IPS DF 4.7 (cell line): ENCODE measurements around the gene PHACTR3.

Experiments
- DNase-seq: peaks from one replicate; pipeline ENCODE4 v3.0.0-alpha.2; 2013; ENCODE audit warnings: low spot score; ENCODE audit errors: extremely low read depth

The PHACTR3 gene

GRCh38 chr20:59812286-59813125 is 208.2 kb downstream of the PHACTR3 start:
- DNase-seq = no peak

- DNase-seq = no peak
Observed at GRCh38 chr20:59813126-59813947, 209.0 kb downstream of the PHACTR3 start.

GRCh38 chr20:59813948-59814839 is 209.9 kb downstream of the PHACTR3 start:
- DNase-seq = no peak

GRCh38 chr20:59814840-59815340 is 210.6 kb downstream of the PHACTR3 start:
- no peak for DNase-seq

- no peak for DNase-seq
Observed at GRCh38 chr20:59816146-59816738, 211.9 kb downstream of the PHACTR3 start.

- no peak for DNase-seq
Observed at GRCh38 chr20:59817406-59817805, 213.1 kb downstream of the PHACTR3 start.

- DNase-seq = no peak
Observed at GRCh38 chr20:59817846-59818615, 213.7 kb downstream of the PHACTR3 start.

- no peak for DNase-seq
Observed at GRCh38 chr20:59818911-59819310, 214.6 kb downstream of the PHACTR3 start.

- DNase-seq = no peak
Observed at GRCh38 chr20:59819496-59820203, 215.3 kb downstream of the PHACTR3 start.

- DNase-seq = no peak
Observed at GRCh38 chr20:59820204-59821041, 216.1 kb downstream of the PHACTR3 start.

GRCh38 chr20:59821201-59821600 is 216.9 kb downstream of the PHACTR3 start:
- no peak for DNase-seq

- no peak for DNase-seq
Observed at GRCh38 chr20:59821788-59822187, 217.4 kb downstream of the PHACTR3 start.

- DNase-seq = no peak
Observed at GRCh38 chr20:59822291-59823029, 218.1 kb downstream of the PHACTR3 start.

GRCh38 chr20:59823030-59823423 is 218.7 kb downstream of the PHACTR3 start:
- no peak for DNase-seq

GRCh38 chr20:59823491-59824259 is 219.3 kb downstream of the PHACTR3 start:
- no peak for DNase-seq

- DNase-seq = no peak
Observed at GRCh38 chr20:59824711-59825562, 220.6 kb downstream of the PHACTR3 start.
